CD4-positive, alpha-beta T cell treated with Interleukin-4 for 4 hours (primary cell): ENCODE results near the gene BMAL1.
A peak's percentile ranks its signal among the peaks of the same experiment; 100 is the strongest.

Experiments
- DNase-seq: peaks from one replicate; pipeline ENCODE4 v3.0.0-alpha.2; 2020

BMAL1 gene

GRCh38 chr11:13318498-13319295 lies 41.1 kb downstream of the BMAL1 start:
- no peak for DNase-seq

DNA sequence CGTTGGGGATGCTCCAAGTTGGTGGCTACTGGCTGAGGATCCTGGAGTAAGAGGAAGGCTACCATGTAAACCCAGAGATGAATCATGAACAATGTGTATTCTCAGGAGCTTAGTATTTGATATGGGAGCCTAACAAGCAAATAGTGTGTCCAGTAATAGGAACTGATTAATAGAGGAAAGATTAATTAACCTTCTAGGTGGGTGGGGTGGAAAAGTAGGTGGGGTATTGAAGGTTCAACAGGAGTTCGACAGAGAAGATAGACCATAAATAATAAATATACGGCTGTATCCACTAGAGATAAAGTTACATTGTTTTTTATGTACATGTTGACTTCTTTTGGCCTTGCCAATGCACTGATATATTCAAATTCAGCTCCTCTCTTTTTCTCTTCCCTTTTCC lies 43.1 kb downstream of the BMAL1 start:
- DNase-seq, result no peak

GRCh38 chr11:13321431-13321830 lies 43.8 kb downstream of the BMAL1 start:
- DNase-seq, result no peak

DNA sequence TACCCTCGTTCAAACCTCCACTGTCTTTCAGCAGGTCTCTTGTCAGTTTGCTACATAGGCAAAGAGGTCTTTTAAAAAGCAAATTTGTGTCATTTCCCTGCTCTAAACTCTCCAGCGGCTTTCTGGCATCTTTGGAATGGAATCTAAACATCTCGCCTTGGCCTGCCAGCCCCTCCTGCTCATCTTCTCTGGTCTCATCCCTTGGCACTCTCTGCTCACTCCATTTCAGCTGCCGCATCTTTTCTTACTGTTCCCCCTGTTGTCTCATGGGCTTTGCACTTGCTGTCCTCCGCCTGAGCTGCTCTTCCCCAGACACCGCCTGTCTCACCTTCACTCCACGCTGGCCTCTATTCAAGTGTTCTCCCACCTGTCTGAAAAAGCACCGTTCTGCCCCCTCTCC lies 46.6 kb downstream of the BMAL1 start:
- DNase-seq, result no peak

GRCh38 chr11:13324709-13325108 lies 47.1 kb downstream of the BMAL1 start:
- no peak for DNase-seq

GRCh38 chr11:13327421-13327820 lies 49.8 kb downstream of the BMAL1 start:
- no peak for DNase-seq

- DNase-seq, result no peak
These were observed 50.7 kb downstream of the BMAL1 start for GRCh38 chr11:13328286-13328685.

- peak; percentile 16 for DNase-seq
These were observed 52.2 kb downstream of the BMAL1 start for GRCh38 chr11:13329670-13330356.

DNA sequence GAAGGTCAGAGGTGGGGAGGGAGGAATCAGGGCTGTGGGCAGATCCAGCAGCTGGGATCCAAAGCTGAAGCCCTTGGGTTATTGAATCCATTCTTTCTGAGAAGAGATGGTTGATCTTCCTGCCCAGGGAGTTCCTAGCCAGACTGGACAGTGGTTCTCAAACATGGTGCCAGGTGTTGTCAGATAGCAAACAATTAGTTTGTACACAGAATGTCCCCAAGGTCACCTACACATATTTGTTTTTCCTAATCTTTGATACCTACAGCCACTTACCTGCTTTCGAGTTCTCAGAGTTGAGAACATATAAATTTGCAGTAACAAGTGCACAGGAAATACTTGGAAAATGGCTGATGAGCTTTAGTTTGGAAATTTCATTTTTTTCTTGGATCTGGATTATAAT lies 54.5 kb downstream of the BMAL1 start:
- DNase-seq, result no peak

GRCh38 chr11:13333456-13333957 lies 55.9 kb downstream of the BMAL1 start:
- DNase-seq, result no peak

DNA sequence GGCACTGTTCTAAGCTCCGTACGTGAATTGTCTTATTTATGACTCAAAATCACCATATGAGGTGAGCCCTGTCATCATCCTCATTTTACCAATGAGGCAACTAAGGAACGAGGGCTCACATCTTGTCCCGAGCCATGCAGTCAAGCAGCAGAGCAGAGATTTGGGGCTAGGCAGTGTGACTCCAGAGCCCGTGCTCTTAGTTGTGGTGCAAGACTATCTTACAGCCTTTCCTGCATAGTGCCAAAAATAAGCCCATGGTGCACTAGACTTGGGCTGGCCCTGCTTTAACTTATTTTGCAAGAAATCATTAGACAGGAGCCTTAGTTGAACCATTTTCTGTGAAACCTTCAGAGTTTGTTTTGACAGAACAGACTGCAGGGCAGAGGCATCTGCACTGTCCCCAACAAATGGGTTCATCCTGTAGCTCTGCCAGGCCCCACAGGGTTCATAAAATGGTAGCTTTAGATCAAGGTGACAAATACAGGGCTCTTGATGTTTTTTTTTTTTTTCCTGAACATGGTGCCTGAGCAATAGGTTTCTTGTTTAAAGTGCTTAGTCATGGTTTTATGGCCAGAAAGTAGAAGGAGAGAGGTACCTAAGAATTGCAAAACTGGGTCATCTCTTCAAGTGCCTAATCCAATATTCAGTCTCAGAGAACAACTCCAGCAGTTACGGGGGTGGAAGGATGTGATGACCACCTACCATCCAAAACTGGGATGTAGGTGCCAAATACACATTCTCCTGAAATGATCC lies 56.6 kb downstream of the BMAL1 start:
- peak; percentile 15 for DNase-seq

- DNase-seq, result peak; percentile 78
These were observed 57.7 kb downstream of the BMAL1 start for GRCh38 chr11:13335319-13335718.

DNA sequence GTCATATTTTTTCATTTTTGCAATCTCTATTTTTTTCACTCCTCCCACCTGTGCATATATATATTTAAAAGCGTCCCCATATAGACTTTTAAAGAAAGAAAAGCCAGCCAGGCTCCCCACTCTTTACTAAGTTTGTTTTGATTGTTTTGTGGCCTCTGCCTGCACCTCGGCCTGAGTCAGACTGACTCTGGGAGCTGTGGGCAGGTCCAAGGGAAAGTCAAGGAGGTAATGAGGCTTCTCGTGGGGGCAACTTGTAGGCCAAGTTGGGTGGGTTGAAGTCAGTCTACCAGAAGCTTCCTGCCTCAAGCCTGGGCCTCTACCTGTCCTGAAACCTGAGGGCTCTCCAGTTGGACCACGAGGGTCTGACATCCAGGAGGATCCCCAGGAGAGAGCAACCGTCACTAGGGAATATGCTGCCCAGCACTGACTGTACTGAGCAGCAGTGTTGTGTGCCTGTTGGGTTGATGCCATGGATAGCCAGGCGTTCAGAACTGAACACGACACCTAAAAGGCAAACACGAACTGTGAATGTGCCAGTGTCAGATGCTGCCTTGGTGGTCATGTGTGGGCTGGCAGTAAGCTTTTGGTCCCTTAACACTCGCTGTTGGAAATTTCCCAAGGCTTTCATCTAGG lies 58.8 kb downstream of the BMAL1 start:
- no peak for DNase-seq

GRCh38 chr11:13338019-13338426 lies 60.4 kb downstream of the BMAL1 start:
- DNase-seq, result peak; percentile 28

DNA sequence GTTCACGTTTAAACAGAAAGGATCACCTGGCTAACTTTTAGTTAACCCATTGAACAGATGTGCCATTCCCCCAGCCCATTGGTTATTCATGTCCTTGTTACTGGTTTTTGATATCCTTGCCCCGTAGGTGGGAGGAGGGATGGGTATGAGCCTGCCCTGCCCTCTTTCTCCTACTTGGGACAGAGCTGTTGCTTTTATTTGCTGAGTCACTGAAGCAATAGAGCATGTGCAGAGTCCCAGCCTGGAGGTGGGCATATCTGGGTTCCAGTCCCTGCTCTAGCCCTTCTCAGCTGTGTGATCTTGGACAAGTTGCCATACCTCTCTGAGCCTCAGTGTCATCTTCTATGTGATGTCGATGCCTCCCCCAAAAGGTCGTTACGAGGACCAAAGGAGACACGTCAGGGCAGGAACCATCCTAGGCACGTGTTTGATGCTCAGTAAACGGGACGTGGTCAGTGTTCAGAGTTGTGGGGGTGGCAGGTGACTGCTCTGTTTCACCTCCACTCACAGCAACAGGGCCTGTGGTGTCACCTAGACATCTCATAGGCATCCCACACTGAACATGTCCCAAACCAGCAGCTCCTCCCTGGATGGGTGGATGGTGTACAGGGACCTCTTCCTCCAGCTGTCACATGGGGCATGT lies 61.0 kb downstream of the BMAL1 start:
- no peak for DNase-seq

DNA sequence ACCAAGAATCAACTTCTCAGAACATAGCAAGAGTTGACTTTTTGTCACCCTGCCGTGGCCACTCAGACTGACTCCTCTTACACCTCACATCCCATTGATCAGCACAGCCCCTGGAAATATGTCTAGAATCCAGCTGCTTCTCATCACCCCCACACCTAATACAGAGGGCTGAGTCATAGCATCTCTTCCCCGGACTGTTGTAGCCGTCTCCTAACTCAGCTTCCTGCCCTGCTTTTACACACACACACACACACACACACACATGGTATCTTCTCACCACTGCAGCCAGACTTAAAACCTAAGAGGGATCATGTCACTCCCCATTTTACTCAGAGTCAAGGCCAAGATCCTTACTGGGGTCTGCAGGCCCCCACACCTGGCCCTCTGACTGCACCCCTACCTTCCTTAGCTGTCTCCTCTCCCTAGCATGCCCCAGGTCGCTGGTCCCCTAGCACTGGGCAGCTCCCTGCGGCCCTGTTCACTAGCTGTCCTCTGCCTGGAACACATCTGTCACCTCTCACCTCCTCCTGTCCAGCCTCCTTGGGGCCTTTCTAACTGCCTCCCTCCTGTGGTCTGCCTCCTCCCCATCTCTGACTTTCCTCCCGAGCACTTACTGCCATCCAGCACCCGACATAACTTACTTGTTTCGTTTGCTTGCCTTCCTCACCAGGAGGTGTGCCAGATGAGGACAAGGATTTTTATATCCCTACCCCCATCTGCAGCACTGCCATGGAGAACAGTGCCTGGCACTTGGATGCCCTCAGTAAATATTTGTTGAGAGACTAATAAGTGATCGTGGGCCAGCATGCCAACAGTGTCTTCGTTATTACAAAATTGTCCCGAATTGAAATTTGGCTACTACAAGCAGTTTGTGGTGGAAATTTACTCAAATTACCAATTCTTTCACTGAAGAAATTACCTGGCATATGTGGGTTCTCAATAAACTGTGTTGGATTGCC lies 61.9 kb downstream of the BMAL1 start:
- DNase-seq, result peak; percentile 67

- no peak for DNase-seq
These were observed 63.4 kb downstream of the BMAL1 start for GRCh38 chr11:13341026-13341425.

- no peak for DNase-seq
These were observed 65.5 kb downstream of the BMAL1 start for GRCh38 chr11:13343067-13343466.

DNA sequence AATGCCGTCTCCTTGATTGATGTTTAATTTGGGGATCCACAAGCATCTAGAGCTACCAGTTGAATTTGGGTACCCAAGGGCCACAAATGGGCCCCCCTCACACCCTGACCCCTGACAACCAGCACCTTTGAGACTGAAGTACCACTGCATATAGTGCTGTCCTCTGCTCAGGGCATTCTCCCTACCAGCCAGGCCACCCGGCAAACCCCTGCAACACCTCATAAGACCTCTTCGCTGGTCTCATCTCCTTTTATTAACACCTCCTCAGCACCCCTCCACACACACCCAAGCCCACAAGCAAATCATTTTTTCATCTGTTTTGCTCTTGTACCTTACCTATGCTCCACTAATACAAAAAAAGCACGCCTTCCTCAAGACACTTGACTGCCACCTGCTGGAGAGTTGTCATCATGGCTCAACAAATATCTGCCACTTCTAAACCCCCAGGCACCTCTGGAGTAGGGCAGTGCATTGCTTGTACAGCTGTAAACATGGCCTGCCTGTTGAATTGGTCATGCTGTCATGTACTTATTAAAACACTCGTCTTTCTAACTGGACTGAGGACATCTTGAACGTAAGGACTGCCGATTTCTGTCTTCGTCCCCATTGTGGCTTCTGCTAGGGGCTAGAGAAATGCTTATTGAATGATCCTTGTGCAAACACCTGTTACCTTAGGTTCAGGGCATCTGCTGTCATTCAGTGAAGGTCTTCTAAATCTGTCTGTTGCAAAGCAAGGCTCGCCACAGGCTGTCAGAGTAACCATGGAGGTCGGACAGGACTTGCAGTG lies 66.5 kb downstream of the BMAL1 start:
- peak; percentile 71 for DNase-seq

- DNase-seq, result no peak
These were observed 67.2 kb downstream of the BMAL1 start for GRCh38 chr11:13344818-13345217.
